Activated T-helper 2 cell treated with anti-CD3 and anti-CD28 coated beads, Interferon-gamma antibody, Interleukin-2, Interleukin-4, amounts not matched to agents 10 μg/mL and 5 μg/mL and 100 μg/mL, durations not matched to agents 14 hours and 24 hours and 36 hours (primary cell): ENCODE results near the gene CLC. TPM values are rescaled to one million over a fixed set of nuclear protein-coding genes. Genes with fewer than 3 reads are reported as not detected.
"Not testable (repeated sequence)": the region's sequence is repeated elsewhere in the genome, so short reads cannot be mapped to it uniquely, and the experiment has no call there.

ENCODE experiments used
- DNase-seq: peaks from one replicate; pipeline ENCODE4 v3.0.0; 2021; ENCODE audit warnings: low spot score
- H3K27ac Mint-ChIP-seq: one replicate; pipeline ENCODE4 v1.8.0; 2021; ENCODE audit warnings: mixed read lengths
- H3K27me3 Mint-ChIP-seq: one replicate; pipeline ENCODE4 v1.8.0; 2021; ENCODE audit warnings: low read depth, mixed read lengths
- H3K36me3 Mint-ChIP-seq: one replicate; pipeline ENCODE4 v1.8.0; 2021; ENCODE audit warnings: low read depth, mixed read lengths
- H3K4me1 Mint-ChIP-seq: one replicate; pipeline ENCODE4 v1.8.0; 2021; ENCODE audit warnings: low read depth, mixed read lengths
- H3K4me3 Mint-ChIP-seq: one replicate; pipeline ENCODE4 v1.8.0; 2021; ENCODE audit warnings: low read depth, mild to moderate bottlenecking, moderate library complexity, mixed read lengths
- H3K9me3 Mint-ChIP-seq: one replicate; pipeline ENCODE4 v1.8.0; 2021; ENCODE audit warnings: mixed read lengths
- intact Hi-C: fragments of 100-400 bp; cut with micrococcal nuclease; formaldehyde crosslinking; loops from one replicate; pipeline ENCODE4 v1.15.1; 2023
- total RNA-seq: library from RNA; stranded (reverse); gene quantifications from 2 replicates; pipeline ENCODE4 v1.2.3, GENCODE V29; 2022

Gene CLC
- total RNA-seq, 1 donor from 2014 or later, result 0.30 TPM

- peaks cover 33% of the 10 kb centered on the region for H3K27me3 Mint-ChIP-seq
Measured at GRCh38 chr19:39725995-39726394, 11.8 kb downstream of the CLC start.

DNA sequence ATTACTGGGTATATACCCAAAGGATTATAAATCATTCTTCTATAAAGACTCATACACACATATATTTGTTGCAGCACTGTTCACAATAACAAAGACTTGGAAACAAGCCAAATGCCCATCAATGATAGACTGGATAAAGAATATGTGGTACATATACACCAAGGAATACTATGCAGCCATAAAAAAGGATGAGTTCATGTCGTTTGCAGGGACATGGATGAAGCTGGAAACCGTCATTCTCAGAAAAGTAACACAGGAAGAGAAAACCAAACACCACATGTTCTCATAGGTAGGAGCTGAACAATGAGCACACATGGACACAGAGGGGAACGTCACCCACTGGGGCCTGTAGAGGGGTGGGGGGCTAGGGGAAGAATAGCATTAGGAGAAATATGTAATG is 17.7 kb downstream of the CLC start:
- H3K4me3 Mint-ChIP-seq, intact Hi-C loops: not testable (repeated sequence)
- peaks cover 43% of the 10 kb centered on the region for H3K27me3 Mint-ChIP-seq

More at GRCh38 chr19:39725995-39726394, 11.8 kb downstream of the CLC start:
- DNase-seq, result no peak
- intact Hi-C loops, result no loop called here
- H3K4me1 Mint-ChIP-seq, result no peaks in the 10 kb centered on the region
- H3K9me3 Mint-ChIP-seq, result no peaks in the 10 kb centered on the region
- no peak overlapping the region for H3K27ac Mint-ChIP-seq
- no peaks in the 10 kb centered on the region for H3K36me3 Mint-ChIP-seq
- H3K4me3 Mint-ChIP-seq, result no peak overlapping the region

GRCh38 chr19:39710333-39710890 is 27.4 kb downstream of the CLC start:
- Mint-ChIP-seq H3K9me3 (peaks cover 9% of the 10 kb centered on the region), H3K27ac (no peak overlapping the region), H3K27me3 (peaks cover 13% of the 10 kb centered on the region), H3K4me3 (no peak overlapping the region), H3K4me1 (peaks cover 25% of the 10 kb centered on the region), H3K36me3 (no peaks in the 10 kb centered on the region)
- intact Hi-C loops, result loop anchor here (2.0 kb wide), 1 partner anchor 34 kb away; no protein-coding TSS in a partner anchor
- no peak for DNase-seq

More for the DNA sequence above, 17.7 kb downstream of the CLC start:
- H3K4me1 Mint-ChIP-seq, DNase-seq, H3K27ac Mint-ChIP-seq, H3K36me3 Mint-ChIP-seq, H3K9me3 Mint-ChIP-seq: not testable (repeated sequence)

DNA sequence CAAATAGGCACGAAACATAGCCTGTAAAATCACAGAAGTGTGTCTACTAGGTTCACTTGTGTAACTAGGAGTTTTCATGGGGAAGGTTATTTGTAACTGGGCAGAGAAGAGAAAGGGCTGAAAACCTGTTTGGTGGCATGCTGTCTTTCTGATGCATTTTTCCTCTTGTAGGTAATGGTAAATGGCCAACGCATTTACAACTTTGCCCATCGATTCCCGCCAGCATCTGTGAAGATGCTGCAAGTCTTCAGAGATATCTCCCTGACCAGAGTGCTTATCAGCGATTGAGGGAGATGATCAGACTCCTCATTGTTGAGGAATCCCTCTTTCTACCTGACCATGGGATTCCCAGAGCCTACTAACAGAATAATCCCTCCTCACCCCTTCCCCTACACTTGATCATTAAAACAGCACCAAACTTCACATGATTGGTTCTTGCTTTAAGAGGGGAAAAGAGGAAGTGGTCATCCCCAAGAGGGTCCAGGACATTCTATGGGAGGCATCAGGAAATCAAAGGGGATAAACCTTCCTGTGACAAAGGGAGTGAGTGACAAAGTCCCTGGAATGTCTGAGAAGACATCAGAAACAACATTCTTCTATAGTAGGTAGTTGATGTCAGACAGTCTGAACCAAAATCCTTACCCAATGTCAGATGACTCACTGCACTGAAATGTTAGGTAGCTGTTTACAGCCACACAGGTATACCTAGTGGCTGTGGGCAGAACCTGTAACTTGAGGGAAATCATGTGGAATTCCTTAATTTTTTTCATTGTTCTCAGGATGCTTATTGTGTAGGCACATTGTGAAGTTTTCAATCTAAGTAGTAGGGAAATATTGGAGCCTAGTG is 28.6 kb downstream of the CLC start:
- no peak overlapping the region for H3K4me3 Mint-ChIP-seq
- intact Hi-C loops, result no loop called here
- peaks cover 10% of the 10 kb centered on the region for H3K27me3 Mint-ChIP-seq
- H3K36me3 Mint-ChIP-seq, result no peaks in the 10 kb centered on the region
- H3K9me3 Mint-ChIP-seq, result peaks cover 9% of the 10 kb centered on the region
- no peak overlapping the region for H3K27ac Mint-ChIP-seq
- no peak for DNase-seq
- peaks cover 36% of the 10 kb centered on the region for H3K4me1 Mint-ChIP-seq

DNA sequence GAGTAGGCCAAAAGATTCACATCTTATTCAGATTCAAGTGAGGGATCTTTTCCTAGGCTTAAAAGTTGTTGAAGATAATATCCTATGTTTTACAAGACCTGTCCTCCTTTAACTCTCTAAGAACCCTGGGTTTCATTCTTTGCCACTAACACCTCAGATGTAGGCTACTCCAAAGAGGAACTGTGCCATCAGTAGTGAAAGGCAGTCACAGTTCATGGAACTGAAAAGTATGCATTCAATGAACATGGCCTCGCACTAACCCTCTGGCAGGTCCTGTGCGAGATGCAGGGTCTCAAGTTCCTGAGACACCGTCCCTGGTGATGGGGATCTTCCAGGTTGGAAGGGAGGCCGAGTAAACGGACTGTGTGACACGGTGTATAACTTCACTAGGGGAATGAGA is 29.2 kb downstream of the CLC start:
- H3K36me3 Mint-ChIP-seq, result no peaks in the 10 kb centered on the region
- DNase-seq, result no peak
- intact Hi-C loops, result no loop called here
- no peak overlapping the region for H3K27ac Mint-ChIP-seq
- peaks cover 9% of the 10 kb centered on the region for H3K9me3 Mint-ChIP-seq
- peaks cover 10% of the 10 kb centered on the region for H3K27me3 Mint-ChIP-seq
- peaks cover 38% of the 10 kb centered on the region for H3K4me1 Mint-ChIP-seq
- no peak overlapping the region for H3K4me3 Mint-ChIP-seq

- intact Hi-C loops, result no loop called here
- Mint-ChIP-seq H3K36me3 (no peaks in the 10 kb centered on the region), H3K9me3 (no peaks in the 10 kb centered on the region), H3K27me3 (peaks cover 11% of the 10 kb centered on the region), H3K4me3 (no peak overlapping the region), H3K4me1 (peaks cover 28% of the 10 kb centered on the region), H3K27ac (peak overlapping the region; percentile 51)
- DNase-seq, result no peak
Measured at GRCh38 chr19:39705578-39706188, 32.1 kb downstream of the CLC start.

- intact Hi-C loops, result loop anchor here (1.0 kb wide), 1 partner anchor 25 kb away; no protein-coding TSS in a partner anchor
- H3K27ac Mint-ChIP-seq, result peak within 1 kb of the TSS; percentile 56
Measured at GRCh38 chr19:39704181-39705044, 33.4 kb downstream of the CLC start, which contains the start of gene LGALS14. TSS of gene LGALS14 (plus strand) at chr19:39704481. CDS start at chr19:39704529, 48 bp downstream.

GRCh38 chr19:39701291-39701690 is 36.5 kb downstream of the CLC start:
- Mint-ChIP-seq H3K9me3 (no peaks in the 10 kb centered on the region), H3K4me1 (peaks cover 22% of the 10 kb centered on the region), H3K4me3 (no peak overlapping the region), H3K36me3 (no peaks in the 10 kb centered on the region), H3K27ac (no peak overlapping the region), H3K27me3 (peaks cover 37% of the 10 kb centered on the region)
- no peak for DNase-seq
- intact Hi-C loops, result no loop called here

More at GRCh38 chr19:39704181-39705044, 33.4 kb downstream of the CLC start, which contains the start of gene LGALS14:
- Mint-ChIP-seq H3K9me3 (no peaks in the 10 kb centered on the region), H3K36me3 (no peaks in the 10 kb centered on the region), H3K4me3 (no peak within 1 kb of the TSS), H3K4me1 (peaks cover 20% of the 10 kb centered on the region), H3K27me3 (peaks cover 19% of the 10 kb centered on the region)
- DNase-seq, result no peak

- intact Hi-C loops, result no loop called here
- Mint-ChIP-seq H3K27me3 (peaks cover 48% of the 10 kb centered on the region), H3K27ac (no peak overlapping the region), H3K9me3 (no peaks in the 10 kb centered on the region), H3K4me3 (no peak overlapping the region), H3K4me1 (peaks cover 3% of the 10 kb centered on the region), H3K36me3 (no peaks in the 10 kb centered on the region)
- no peak for DNase-seq
Measured at GRCh38 chr19:39698535-39698934, 39.3 kb downstream of the CLC start.

- Mint-ChIP-seq H3K9me3 (no peaks in the 10 kb centered on the region), H3K27me3 (peaks cover 47% of the 10 kb centered on the region), H3K4me3 (no peak overlapping the region), H3K27ac (no peak overlapping the region), H3K36me3 (no peaks in the 10 kb centered on the region), H3K4me1 (peaks cover 3% of the 10 kb centered on the region)
- intact Hi-C loops, result no loop called here
- DNase-seq, result no peak
Measured at GRCh38 chr19:39696387-39696786, 41.4 kb downstream of the CLC start.

DNA sequence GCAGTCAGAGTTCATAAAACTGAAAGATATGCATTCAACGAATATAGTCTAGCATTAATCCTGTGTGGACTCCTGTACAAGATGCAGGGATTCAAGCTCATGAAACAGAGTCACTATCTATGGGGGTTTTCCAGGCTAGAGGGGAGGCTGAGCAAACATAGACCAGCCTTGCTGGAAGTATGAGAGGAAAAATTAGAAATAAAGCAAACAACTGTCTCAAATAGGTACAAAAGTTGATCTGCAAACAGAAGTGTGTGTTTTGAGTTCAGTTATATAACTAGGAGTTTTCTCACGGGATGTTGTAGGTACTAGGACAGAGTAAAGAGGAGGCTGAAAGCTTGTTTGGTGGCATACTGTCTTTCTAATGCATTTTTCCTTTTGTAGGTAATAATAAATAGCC is 42.1 kb downstream of the CLC start:
- Mint-ChIP-seq H3K4me1 (peaks cover 3% of the 10 kb centered on the region), H3K27me3 (peaks cover 46% of the 10 kb centered on the region), H3K27ac (no peak overlapping the region), H3K9me3 (no peaks in the 10 kb centered on the region), H3K4me3 (no peak overlapping the region), H3K36me3 (no peaks in the 10 kb centered on the region)
- intact Hi-C loops, result no loop called here
- no peak for DNase-seq

GRCh38 chr19:39692822-39693221 is 45.0 kb downstream of the CLC start:
- intact Hi-C loops, result no loop called here
- no peak overlapping the region for H3K27ac Mint-ChIP-seq

More at GRCh38 chr19:39692822-39693221, 45.0 kb downstream of the CLC start:
- H3K9me3 Mint-ChIP-seq, result no peaks in the 10 kb centered on the region
- no peaks in the 10 kb centered on the region for H3K4me1 Mint-ChIP-seq
- DNase-seq, result no peak
- H3K4me3 Mint-ChIP-seq, result no peak overlapping the region
- peaks cover 41% of the 10 kb centered on the region for H3K27me3 Mint-ChIP-seq
- no peaks in the 10 kb centered on the region for H3K36me3 Mint-ChIP-seq
